OCI-LY7 (cell line): Measurements from ENCODE around the gene WNT4. TPM values are rescaled to one million over a fixed set of nuclear protein-coding genes. Genes with fewer than 3 reads are reported as not detected.

Experiments
- BruUV-seq: library from RNA; stranded (reverse); fragments of 400-500 nt; replicated peaks from 2 replicates; lab custom pipeline; 2021; lab: Mats Ljungman, UMichigan
- CTCF ChIA-PET: fragments of 300-600 bp; sonication (Branson Sonifier 250); formaldehyde crosslinking; loops from one replicate; lab custom pipeline; 2022; ENCODE audit warnings: antibody characterized with exemption; ENCODE audit not compliant: unreplicated experiment; lab: Charles Lee
- POLR2A ChIA-PET: fragments of 300-600 bp; sonication (Branson Sonifier 250); formaldehyde crosslinking; loops from one replicate; lab custom pipeline; 2022; ENCODE audit warnings: antibody characterized with exemption; lab: Charles Lee
- DNase-seq: peaks from one replicate; pipeline ENCODE4 v3.0.0-alpha.2; 2015; ENCODE audit warnings: low spot score
- H2AFZ ChIP-seq: fragments of 200-600 bp; sonication (generic), shearing (Covaris generic); 2 replicates; pipeline ENCODE4 v1.6.1; 2014; ENCODE audit warnings: mild to moderate bottlenecking, antibody characterized with exemption, low read length, moderate library complexity
- H3K27ac ChIP-seq: fragments of 200-600 bp; sonication (generic); 2 replicates; pipeline ENCODE4 v1.5.1; 2014; ENCODE audit warnings: mixed run types, low read depth, mild to moderate bottlenecking, moderate library complexity, low read length, inconsistent platforms; ENCODE audit not compliant: poor library complexity, severe bottlenecking
- H3K36me3 ChIP-seq: fragments of 200-600 bp; sonication (generic); 2 replicates; pipeline ENCODE4 v1.6.1; 2014; ENCODE audit warnings: mild to moderate bottlenecking, antibody characterized with exemption, low read length, moderate library complexity, mixed read lengths; ENCODE audit not compliant: insufficient read depth
- H3K4me1 ChIP-seq: fragments of 200-600 bp; sonication (generic); 2 replicates; pipeline ENCODE4 v1.5.1; 2014; ENCODE audit warnings: mild to moderate bottlenecking, low read length; ENCODE audit not compliant: insufficient read depth, poor library complexity, severe bottlenecking
- H3K4me2 ChIP-seq: fragments of 200-600 bp; sonication (generic); 2 replicates; pipeline ENCODE4 v1.6.1; 2014; ENCODE audit warnings: mild to moderate bottlenecking, low read length
- H3K4me3 ChIP-seq: fragments of 200-600 bp; sonication (generic); 2 replicates; pipeline ENCODE4 v1.5.1; 2014; ENCODE audit warnings: mild to moderate bottlenecking, low read depth, low read length; ENCODE audit not compliant: poor library complexity, severe bottlenecking
- H3K79me2 ChIP-seq: fragments of 200-600 bp; sonication (generic); 2 replicates; pipeline ENCODE4 v1.6.1; 2016; ENCODE audit warnings: low read depth, mild to moderate bottlenecking, low read length, moderate library complexity, mixed read lengths; ENCODE audit not compliant: insufficient read depth
- H3K9me2 ChIP-seq: fragments of 200-600 bp; sonication (generic); 2 replicates; pipeline ENCODE4 v1.6.1; 2016; ENCODE audit warnings: mild to moderate bottlenecking, low read length, mixed read lengths; ENCODE audit not compliant: insufficient read depth
- H3K9me3 ChIP-seq: fragments of 200-600 bp; sonication (generic); 2 replicates; pipeline ENCODE4 v1.6.1; 2014; ENCODE audit warnings: mild to moderate bottlenecking, mixed run types, low read length, mixed read lengths
- H4K20me1 ChIP-seq: fragments of 200-600 bp; sonication (generic); 2 replicates; pipeline ENCODE4 v1.6.1; 2014; ENCODE audit warnings: mild to moderate bottlenecking, antibody characterized with exemption, low read length, moderate library complexity, mixed read lengths; ENCODE audit not compliant: insufficient read depth
- CTCF ChIP-seq: fragments of 200-600 bp; sonication (generic); conservative IDR thresholded peaks from 2 replicates; pipeline ENCODE4 v1.5.1; 2014; ENCODE audit warnings: mild to moderate bottlenecking, antibody characterized with exemption, low read length, moderate library complexity, mixed read lengths
- EZH2phosphoT487 ChIP-seq: fragments of 200-600 bp; sonication (generic); IDR thresholded peaks from 2 replicates; pipeline ENCODE4 v1.6.1; 2018; ENCODE audit warnings: low read depth, borderline replicate concordance, mild to moderate bottlenecking, mixed run types, antibody characterized with exemption, low read length, moderate library complexity, mixed read lengths
- intact Hi-C: fragments of 100-400 bp; cut with micrococcal nuclease; formaldehyde crosslinking; loops from one replicate; pipeline ENCODE4 v1.10.0; 2022; ENCODE audit not compliant: unreplicated experiment
- total RNA-seq, 2 experiments: library from RNA; depleted of rRNA in 1 of 2; stranded (reverse); fragments of >200 nt in 1 of 2; shearing (Covaris generic) in 1 of 2; gene quantifications; 2 replicates each; pipeline ENCODE4 v1.2.3, GENCODE V29; 2014 to 2022

The WNT4 gene
- total RNA-seq, 2 experiments from 2014 or later: not detected

DNA sequence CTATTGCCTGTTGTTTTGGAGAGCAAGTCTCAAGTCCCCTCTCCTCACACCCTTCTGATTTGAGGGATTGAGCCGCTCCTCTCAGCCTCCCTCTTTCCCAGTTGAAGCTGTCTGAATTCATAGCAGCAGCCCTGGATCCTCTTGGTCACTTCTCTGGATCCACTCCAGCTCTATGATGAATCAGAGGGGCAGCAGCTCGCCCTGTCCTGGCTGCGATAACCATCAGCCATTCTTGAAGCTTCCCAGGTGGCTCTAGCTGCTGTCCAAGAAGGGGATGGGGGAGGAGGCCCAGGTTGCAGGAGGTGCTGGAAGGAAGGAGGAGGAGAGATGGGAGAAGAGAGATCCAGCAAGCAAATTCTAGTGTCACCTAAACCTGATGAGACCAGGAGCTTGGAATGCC lies 31.3 kb downstream of the WNT4 start:
- CTCF ChIA-PET: no interaction called here
- intact Hi-C loops: no loop called here
- Histone ChIP-seq H3K9me3 (no peaks in the 10 kb centered on the region), H3K9me2 (no peaks in the 10 kb centered on the region), H3K79me2 (no peaks in the 10 kb centered on the region), H2AFZ (no peak overlapping the region), H3K4me1 (no peaks in the 10 kb centered on the region), H3K27ac (no peak overlapping the region), H3K36me3 (peaks cover 16% of the 10 kb centered on the region; the same call in 1 of the 2 replicates), H4K20me1 (no peaks in the 10 kb centered on the region), H3K4me2 (no peak overlapping the region), H3K4me3 (no peak overlapping the region)
- BruUV-seq: no TSS peak
- DNase-seq: no peak
- TF ChIP-seq EZH2phosphoT487: no peak
- TF ChIP-seq CTCF: no peak
- POLR2A ChIA-PET: interaction anchor here (1.0 kb wide), 1 partner anchor 11 kb away, joined by 3 read pairs; no protein-coding TSS in a partner anchor

DNA sequence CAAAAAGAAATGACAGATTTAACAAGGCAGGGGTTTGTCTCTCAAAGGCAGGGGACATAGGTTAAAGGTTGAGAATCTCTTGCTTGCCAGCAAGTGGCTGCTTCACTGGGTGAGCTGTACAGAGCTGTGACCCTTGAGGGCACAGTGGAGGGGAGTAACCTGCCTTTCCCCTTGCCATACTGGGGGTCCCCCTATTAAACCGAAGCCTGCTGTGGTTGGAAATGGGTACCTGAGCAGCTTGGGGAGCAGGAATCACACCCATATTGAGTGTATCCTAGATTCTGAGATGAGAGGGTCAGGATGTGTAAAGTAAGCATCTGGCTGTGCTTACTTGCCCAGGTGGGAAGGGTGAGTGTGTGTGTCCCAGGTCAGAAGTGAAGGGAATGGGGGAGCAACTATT lies 31.8 kb downstream of the WNT4 start:
- ChIA-PET POLR2A (interaction anchor here (1.0 kb wide), 1 partner anchor 11 kb away, joined by 3 read pairs; no protein-coding TSS in a partner anchor), CTCF (no interaction called here)
- no TSS peak for BruUV-seq
- peaks cover 20% of the 10 kb centered on the region; the same call in 1 of the 2 replicates for H3K36me3 ChIP-seq
- H4K20me1 ChIP-seq: no peaks in the 10 kb centered on the region
- TF ChIP-seq EZH2phosphoT487: no peak
- no peak for TF ChIP-seq CTCF
- intact Hi-C loops: no loop called here
- no peaks in the 10 kb centered on the region for H3K79me2 ChIP-seq
- DNase-seq: no peak
- H3K9me2 ChIP-seq: no peaks in the 10 kb centered on the region
- H3K27ac ChIP-seq: no peak overlapping the region
- no peaks in the 10 kb centered on the region for H3K4me1 ChIP-seq
- no peak overlapping the region for H3K4me3 ChIP-seq
- H3K4me2 ChIP-seq: no peak overlapping the region
- no peaks in the 10 kb centered on the region for H3K9me3 ChIP-seq
- H2AFZ ChIP-seq: no peak overlapping the region

- no TSS peak for BruUV-seq
- no peak overlapping the region for H3K4me3 ChIP-seq
- no peak for TF ChIP-seq EZH2phosphoT487
- TF ChIP-seq CTCF: no peak
- no peaks in the 10 kb centered on the region for H3K4me1 ChIP-seq
- no peak overlapping the region for H3K27ac ChIP-seq
- H3K4me2 ChIP-seq: no peak overlapping the region
- peaks cover 30% of the 10 kb centered on the region; the same call in 1 of the 2 replicates for H3K36me3 ChIP-seq
- intact Hi-C loops: no loop called here
- no peaks in the 10 kb centered on the region for H3K9me2 ChIP-seq
- ChIA-PET POLR2A (no interaction called here), CTCF (no interaction called here)
- H3K79me2 ChIP-seq: no peaks in the 10 kb centered on the region
- H2AFZ ChIP-seq: no peak overlapping the region
- 0 out of 2 replicates have a peak, but pooled peaks cover 5% of the 10 kb centered on the region for H4K20me1 ChIP-seq
- DNase-seq: no peak
- H3K9me3 ChIP-seq: no peaks in the 10 kb centered on the region
Measured at GRCh38 chr1:22110016-22110415, 32.9 kb downstream of the WNT4 start.
